Neural cell (in vitro differentiated cells): Measurements from ENCODE around the gene BMP4.

Experiments
- EP300 ChIP-seq: fragments of 450-650 bp; conservative IDR thresholded peaks from 2 replicates; pipeline ENCODE4 v1.6.1; 2014; ENCODE audit warnings: antibody characterized with exemption, mild to moderate bottlenecking, moderate library complexity; ENCODE audit not compliant: poor library complexity, severe bottlenecking
- EZH2 ChIP-seq: fragments of 200-600, 300-800 bp; shearing (Covaris generic), sonication (generic); IDR thresholded peaks from 2 replicates; pipeline ENCODE4 v1.6.1; 2014; ENCODE audit warnings: antibody characterized with exemption, low read length, borderline replicate concordance, mild to moderate bottlenecking; ENCODE audit not compliant: insufficient read depth, poor library complexity, severe bottlenecking
- MXI1 ChIP-seq: fragments of 450-650 bp; conservative IDR thresholded peaks from 2 replicates; pipeline ENCODE4 v1.6.1; 2014; ENCODE audit warnings: antibody characterized with exemption, mild to moderate bottlenecking; ENCODE audit not compliant: poor library complexity, severe bottlenecking
- POLR2AphosphoS5 ChIP-seq: IDR thresholded peaks from 2 replicates; pipeline ENCODE4 v1.6.1; 2012
- RAD21 ChIP-seq: fragments of 450-650 bp; conservative IDR thresholded peaks from 2 replicates; pipeline ENCODE4 v1.6.1; 2014; ENCODE audit warnings: antibody characterized with exemption, mild to moderate bottlenecking, moderate library complexity
- SMC3 ChIP-seq: fragments of 450-650 bp; conservative IDR thresholded peaks from 2 replicates; pipeline ENCODE4 v1.6.1; 2014; ENCODE audit warnings: antibody characterized with exemption, mild to moderate bottlenecking, moderate library complexity; ENCODE audit not compliant: poor library complexity
- TAF1 ChIP-seq: IDR thresholded peaks from 2 replicates; pipeline ENCODE4 v1.6.1; 2012; ENCODE audit warnings: low read depth
- TF ChIP-seq, protein P1 (sequence below): fragments of 450-650 bp; IDR thresholded peaks from 2 replicates; pipeline ENCODE4 v1.5.1; 2014; ENCODE audit warnings: antibody characterized with exemption, mild to moderate bottlenecking, moderate library complexity; ENCODE audit not compliant: poor library complexity, severe bottlenecking

DNA sequence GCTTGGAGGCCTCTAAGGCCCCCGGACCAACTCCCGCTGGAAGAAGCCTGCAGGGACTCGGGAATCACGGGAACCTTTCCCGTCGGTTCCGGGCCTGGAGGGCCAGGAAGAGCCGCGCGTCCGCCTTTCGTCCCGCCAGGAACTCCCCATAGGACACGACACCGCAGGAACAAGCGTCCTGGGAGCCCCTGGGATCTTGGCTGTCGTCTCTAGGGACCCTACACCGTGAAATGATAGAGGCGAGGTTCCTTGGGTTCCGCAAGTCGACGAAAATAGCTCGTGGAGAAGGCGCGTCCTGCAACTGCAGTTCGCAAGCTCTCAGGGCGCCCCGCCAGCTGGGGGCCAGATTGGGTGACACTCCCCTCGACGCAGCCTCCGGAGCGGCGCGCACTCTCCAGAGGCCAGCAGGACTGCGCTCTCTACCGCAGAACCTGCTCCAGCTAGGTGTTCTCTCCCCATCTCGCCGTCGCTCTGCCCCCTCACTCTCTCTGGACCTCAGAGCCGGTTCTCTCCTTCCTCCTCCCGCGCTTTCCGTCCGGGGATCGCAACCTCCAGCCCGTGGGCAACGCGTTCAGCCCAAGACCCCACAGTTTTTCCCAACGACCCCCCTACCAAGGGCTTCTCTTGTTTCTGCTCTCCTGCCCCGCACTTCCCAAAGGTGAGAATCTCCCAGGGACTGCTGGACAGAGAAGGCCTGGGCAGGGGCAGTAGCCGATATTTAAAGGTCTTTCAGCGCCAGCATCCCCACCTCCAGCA, 776 bp downstream of the BMP4 start:
- TF ChIP-seq SMC3 (no peak), POLR2AphosphoS5 (no peak), MXI1 (no peak), EP300 (no peak), TAF1 (no peak), RAD21 (no peak), EZH2 (no peak)
- TF ChIP-seq, protein P1, sequence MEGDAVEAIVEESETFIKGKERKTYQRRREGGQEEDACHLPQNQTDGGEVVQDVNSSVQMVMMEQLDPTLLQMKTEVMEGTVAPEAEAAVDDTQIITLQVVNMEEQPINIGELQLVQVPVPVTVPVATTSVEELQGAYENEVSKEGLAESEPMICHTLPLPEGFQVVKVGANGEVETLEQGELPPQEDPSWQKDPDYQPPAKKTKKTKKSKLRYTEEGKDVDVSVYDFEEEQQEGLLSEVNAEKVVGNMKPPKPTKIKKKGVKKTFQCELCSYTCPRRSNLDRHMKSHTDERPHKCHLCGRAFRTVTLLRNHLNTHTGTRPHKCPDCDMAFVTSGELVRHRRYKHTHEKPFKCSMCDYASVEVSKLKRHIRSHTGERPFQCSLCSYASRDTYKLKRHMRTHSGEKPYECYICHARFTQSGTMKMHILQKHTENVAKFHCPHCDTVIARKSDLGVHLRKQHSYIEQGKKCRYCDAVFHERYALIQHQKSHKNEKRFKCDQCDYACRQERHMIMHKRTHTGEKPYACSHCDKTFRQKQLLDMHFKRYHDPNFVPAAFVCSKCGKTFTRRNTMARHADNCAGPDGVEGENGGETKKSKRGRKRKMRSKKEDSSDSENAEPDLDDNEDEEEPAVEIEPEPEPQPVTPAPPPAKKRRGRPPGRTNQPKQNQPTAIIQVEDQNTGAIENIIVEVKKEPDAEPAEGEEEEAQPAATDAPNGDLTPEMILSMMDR, result no peak
